HG03378 (cell line): ENCODE measurements around the gene CC2D2A.
A peak's percentile ranks its signal among the peaks of the same experiment; 100 is the strongest.

Source experiments
- ATAC-seq: cut with Tn5 transposase; IDR thresholded peaks from one replicate; pipeline ENCODE4 v1.9.1; 2021; ENCODE audit warnings: mild to moderate bottlenecking, moderate library complexity; ENCODE audit not compliant: unreplicated experiment

CC2D2A gene

DNA sequence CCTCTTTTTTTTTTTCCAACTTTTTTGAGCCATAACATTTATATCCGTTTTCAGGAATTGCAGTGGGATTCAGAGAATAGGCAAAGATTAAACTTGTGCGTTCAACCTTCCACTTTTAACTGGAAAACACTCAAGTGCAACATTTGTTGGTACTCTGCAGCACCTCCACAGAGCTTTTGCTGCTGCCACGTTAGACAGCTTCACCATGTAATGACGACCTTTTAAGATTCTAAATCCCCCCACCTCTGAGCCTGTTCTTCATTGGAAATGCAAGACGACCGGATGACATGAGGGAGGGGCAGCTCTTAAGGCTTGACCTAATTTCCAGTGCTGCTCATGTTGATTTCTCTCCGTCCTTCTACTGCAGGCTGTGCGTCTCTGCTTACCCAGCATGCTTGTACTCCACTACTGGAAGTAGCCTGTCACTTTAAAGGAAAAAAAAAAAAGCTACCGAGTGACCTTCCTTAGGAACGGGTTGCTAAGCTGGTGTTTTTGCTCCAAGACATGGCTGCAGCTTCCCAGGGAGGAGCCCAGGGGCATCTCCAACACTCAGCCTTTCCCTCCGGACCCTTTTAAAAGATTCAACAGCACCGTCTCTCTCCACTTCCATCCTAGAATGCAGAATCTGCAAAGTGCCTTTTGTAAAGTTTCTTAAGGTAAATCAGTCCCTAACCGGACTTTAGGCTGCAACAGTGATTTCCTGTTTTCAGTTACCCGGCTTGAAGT is at the start of gene CC2D2A:
Gene CC2D2A, plus strand, starts transcription at position 481 of the 726 bp plus-strand sequence. CDS start 6,051 bp downstream, outside the sequence.
- ATAC-seq: peak; percentile 34

- no peak for ATAC-seq
These were observed 49.0 kb upstream of the CC2D2A start for GRCh38 chr4:15420642-15421041.

- no peak for ATAC-seq
These were observed 46.4 kb upstream of the CC2D2A start for GRCh38 chr4:15423285-15423711.

- no peak for ATAC-seq
These were observed 44.2 kb upstream of the CC2D2A start for GRCh38 chr4:15425520-15425919.

- ATAC-seq: no peak
These were observed 42.5 kb upstream of the CC2D2A start for GRCh38 chr4:15427161-15427560.

- ATAC-seq: no peak
These were observed 42.0 kb upstream of the CC2D2A start, which contains the start of gene C1QTNF7 for GRCh38 chr4:15427701-15428100. Gene C1QTNF7, plus strand, starts transcription at chr4:15428033. Its CDS starts 7,711 bp downstream, at chr4:15435744.

- ATAC-seq: no peak
These were observed 41.1 kb upstream of the CC2D2A start for GRCh38 chr4:15428611-15429010.

DNA sequence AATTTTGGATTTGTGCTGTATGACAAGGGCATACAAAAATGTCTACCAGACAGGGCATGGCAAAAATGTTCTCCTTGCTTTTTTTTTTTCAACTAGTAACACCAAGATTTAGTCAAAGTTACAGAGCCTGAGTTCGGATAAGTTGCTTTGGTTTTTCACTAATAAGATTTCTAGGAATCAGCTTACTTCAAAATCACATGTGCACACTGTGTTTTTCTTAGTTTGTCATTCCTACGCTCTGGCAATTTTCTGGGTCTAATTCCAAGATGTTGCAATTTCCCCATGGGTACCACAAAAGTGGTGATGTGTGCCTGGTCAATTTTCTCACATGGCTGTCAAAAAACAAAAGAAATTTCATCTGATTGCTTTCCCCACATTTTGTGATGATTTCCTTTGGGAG is 35.6 kb upstream of the CC2D2A start:
- no peak for ATAC-seq

- ATAC-seq: no peak
These were observed 35.0 kb upstream of the CC2D2A start for GRCh38 chr4:15434676-15435075.

GRCh38 chr4:15436513-15436912 is 33.2 kb upstream of the CC2D2A start:
- ATAC-seq: no peak

DNA sequence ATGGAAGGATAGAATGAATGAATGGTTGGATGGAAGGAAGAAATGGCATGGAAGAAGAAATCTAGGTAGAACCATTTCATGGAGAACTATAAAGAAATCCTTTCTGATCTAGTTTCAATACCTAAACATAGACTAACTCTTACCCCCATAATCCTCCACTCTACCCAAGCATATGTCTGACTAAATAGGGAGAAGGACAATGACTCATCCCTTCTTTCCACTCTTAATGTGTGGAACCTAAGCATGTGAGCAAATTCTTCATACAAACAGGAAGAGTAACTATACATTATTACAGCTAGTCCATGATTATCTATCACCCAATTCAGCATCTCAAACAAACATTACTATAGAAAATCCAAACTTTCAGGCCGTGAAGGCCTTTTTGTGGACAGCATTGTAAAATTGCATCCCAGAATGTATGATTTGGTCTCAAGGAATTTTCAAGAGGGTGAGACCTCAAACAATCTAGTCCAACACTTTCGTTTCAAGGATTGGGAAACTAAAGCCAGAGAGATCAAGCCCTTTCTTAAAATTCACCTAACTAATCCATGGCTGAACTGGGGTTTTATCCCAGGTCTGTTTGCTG is 30.6 kb upstream of the CC2D2A start:
- no peak for ATAC-seq

- ATAC-seq: no peak
These were observed 26.1 kb upstream of the CC2D2A start for GRCh38 chr4:15443371-15444160.

GRCh38 chr4:15444276-15444675 is 25.4 kb upstream of the CC2D2A start:
- no peak for ATAC-seq

DNA sequence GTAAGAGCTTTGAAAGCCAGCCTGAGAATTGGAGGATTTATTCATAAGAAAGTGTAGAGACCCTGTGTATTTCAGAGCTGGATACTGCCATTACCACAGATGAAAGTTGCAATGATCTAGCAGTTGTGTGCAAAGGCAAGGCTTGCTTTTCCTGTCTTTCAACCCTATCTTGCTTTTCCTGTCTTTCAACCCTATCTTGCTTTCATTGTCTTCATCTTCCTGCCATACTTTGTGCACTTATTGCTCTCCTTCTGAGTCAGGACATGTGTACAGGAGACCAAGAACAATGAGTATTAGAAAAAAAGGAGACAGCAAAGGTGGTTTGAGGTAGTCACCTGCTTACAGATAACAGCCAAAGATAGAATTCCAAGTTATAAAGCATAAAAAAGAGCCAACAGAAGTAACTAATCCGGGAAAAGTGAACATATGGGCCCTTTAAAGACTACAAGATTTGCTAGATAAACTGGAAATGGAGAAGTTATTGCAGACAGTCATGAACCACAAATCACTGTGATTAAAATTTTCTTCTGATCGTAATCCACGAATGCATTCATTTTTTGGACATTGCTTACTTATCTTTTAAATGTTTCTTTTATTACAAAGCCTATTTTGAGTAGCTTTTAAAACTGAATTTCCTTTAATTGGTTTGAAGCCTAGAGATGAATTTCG is 24.7 kb upstream of the CC2D2A start:
- ATAC-seq: no peak

DNA sequence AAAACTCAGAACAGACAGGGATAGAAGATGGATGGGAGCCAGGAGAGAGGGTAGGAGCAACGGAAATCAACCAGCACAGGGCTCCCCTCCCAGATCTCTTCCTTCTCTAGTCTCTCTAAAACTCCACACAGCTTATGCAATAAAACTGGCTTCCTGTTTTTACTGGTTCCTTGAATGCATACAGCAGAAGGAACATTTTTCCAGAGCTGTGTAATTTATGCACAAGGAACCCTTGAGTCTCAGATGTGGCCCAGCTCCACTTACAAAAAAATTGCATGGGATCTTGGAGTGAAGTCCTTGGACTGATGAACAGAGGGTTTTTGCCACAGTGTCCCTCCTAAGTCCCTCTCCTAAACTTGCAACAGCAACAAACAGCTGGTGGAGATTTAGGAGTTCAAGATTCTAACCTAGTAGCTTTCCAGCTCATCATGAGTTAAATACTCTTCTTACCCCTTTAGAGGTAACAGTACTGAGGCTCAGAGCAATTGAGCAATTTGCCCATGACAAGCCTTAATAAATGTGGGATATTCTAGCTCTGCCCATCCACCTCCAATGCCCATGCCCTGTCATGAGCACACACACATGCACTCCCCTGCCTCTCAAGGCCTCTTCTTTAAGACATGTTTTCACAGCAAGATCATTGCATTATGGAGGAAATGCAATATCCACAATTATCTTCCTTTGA is 18.4 kb upstream of the CC2D2A start:
- ATAC-seq: no peak

GRCh38 chr4:15451866-15452765 is 17.6 kb upstream of the CC2D2A start:
- no peak for ATAC-seq

- ATAC-seq: no peak
These were observed 14.4 kb upstream of the CC2D2A start for GRCh38 chr4:15455290-15455689.

GRCh38 chr4:15457406-15458201 is 12.1 kb upstream of the CC2D2A start:
- peak; percentile 96 for ATAC-seq

- no peak for ATAC-seq
These were observed 11.1 kb upstream of the CC2D2A start for GRCh38 chr4:15458616-15459015.
